GM19239 (cell line): ENCODE results near the gene EMX2.

Source experiments
- DNase-seq: peaks from one replicate; pipeline ENCODE4 v3.0.0; 2011; ENCODE audit warnings: low spot score; ENCODE audit not compliant: insufficient read length
- FAIRE-seq: peaks from 2 replicates; lab custom pipeline; 2011; peaks lifted over from hg19 to GRCh38; lab: Jason Lieb, UNC

EMX2 gene

DNA sequence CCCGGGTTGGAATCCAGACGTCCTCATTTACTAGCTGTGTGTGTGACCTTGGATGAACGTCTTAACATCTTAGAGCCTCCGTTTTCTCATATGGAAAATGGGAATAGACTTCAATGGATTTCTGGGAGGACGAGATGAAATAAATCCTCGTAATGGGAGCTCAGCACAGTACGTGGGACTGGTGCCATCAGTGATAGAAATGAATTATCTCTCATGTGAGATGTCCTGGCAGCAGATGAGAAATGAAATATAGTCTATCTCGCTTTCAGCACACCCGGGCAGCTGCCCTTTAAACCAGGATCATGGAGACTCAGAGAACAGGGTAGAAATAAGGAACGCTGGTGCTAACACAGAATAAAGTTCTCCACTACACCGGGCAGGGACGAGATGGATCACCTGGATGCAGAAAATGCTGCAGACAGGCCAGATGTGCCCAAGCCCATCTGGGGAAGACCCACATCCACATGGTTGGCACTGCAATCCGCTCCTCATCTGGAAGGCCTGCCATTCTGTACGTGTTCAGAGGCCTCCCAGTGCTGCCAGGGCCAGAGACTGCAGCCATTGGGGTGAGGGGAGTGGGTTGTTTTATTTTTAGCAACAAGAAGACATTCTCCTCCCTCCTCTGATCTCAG, 11.1 kb upstream of the EMX2 start:
- DNase-seq (no peak), FAIRE-seq (no peak)

DNA sequence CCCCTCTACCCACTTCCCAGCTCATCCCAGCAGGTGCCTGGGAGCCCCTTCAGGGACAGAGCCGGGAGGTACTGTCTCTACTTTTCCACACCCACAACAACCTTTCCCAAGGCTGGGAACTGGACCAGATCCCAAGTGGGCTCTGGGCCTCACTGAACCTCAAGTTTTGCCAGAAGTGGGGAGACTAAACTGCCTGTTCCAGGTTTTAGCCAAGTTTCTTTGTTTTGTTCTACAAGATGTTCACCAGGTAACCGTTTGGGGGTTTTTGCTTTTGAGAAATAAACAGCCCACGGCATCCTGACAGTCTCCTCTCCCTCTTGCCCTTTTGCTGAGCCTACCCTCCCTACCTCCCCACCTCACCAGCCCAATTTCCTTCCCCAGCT, 10.6 kb upstream of the EMX2 start:
- DNase-seq = no peak
- FAIRE-seq = no peak

DNA sequence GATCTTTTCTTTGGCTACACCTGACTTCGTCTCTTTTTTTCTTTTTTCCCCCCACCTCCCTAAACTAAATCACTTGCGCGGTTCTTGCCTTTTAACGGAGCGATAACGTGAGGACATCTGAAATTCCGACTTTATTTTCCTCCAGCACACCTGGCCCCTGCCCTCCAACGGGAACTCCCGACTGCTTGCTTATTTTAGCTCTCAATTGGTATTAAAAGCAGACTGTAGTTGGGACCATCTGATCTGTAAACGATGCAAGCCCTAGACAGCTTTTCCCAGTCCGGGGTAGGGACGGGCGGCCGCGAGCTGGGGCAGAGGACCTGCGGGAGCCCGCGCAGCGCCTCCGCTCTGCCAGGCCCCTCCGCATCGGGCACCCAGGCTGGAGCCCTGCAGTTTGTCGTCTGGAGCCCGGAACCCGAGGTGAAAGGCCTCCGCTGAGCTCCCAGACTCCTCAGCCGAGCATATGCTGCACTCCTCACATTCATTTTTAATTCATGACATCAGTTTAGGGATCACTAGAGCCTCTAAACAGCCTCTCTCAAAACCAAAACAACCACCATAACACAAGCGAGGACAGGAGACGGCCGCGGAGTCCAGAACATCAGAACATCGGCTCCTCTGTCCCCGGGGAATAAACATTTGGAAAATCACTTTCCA, 10.0 kb upstream of the EMX2 start:
- no peak for DNase-seq
- no peak for FAIRE-seq

DNA sequence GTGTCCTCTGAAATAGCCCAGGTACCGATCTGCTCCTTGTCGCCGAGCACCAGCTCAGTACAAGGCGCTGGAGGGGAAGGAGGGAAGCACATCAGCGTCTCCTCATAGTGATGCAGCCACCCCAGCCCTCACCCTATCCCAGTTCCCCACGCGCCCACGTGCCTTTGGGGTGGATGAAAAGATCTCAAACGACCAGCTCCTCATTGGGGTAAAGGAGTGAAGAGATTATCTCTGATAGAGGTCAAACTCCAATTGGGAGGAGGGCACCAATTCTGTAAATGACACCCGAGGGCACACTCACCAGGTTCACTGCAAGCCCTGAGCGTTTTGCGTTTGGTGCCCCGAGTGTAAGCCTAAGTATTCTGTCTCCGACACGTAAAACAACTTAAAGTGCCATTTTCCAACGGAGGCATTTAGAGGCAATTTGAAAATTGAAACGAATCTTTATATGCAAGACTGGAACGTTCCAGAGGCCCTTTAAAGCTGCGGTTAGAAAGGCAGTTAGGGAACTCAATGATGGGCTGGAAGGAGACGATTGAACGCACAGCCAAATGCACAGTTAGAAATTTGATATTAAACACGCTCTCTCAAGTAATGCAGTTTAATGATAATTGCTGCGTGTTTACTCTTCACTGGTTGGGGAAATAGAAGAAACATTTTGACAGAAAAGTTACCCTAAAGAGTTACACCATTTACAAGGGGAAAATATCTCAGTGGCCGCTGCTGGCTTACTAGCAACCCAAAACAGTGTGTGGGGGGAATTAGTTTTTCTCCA, 8.9 kb upstream of the EMX2 start:
- DNase-seq (no peak), FAIRE-seq (no peak)

DNA sequence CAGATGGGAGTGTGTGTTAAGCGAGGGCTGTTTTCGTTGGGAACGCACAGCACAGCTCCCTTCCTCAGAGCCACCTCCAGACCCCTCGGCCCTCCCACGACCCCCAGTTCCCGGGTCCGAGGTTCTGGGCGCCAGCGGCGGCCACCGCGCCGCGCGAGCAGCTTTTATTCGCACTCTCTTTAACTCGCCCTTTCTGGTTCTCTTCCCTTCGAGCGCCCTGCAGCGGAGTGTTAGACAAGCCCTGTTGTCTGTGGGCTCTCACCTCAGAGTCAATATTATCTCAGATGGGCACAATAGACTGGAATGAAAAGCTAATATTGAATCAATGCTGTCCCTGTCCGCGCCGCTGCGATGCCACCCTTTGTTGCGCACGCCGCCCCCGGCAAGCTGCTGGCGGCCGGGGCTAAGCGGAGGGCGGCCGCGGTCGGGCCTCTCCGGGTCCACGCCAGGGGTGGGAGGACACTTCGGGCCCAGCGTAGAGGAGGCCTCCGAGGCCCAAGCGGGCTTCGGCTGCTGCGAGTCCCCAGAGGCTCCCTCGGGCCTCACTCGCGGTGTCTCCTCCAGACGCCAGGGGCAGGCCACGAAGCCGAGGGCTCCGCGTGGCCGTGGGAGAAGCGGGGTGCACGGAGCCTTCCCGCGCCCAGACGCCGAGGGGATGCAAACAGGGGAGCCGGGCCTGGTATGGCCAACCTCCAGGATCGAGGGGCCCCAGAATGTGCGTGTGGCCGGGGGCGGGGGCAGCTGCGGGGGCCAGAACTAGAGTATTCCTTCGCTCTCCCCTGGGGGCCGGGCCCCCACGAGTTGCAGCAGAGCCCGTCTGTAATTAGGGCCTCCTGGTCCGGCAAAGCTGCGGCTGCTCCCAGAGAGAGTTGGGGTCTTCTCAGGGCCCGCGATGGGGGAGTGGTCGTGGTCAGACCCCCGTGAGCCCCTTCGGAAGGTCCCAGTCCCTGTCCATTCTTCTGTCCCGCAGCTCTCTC, 7.9 kb upstream of the EMX2 start:
- FAIRE-seq = no peak

DNA sequence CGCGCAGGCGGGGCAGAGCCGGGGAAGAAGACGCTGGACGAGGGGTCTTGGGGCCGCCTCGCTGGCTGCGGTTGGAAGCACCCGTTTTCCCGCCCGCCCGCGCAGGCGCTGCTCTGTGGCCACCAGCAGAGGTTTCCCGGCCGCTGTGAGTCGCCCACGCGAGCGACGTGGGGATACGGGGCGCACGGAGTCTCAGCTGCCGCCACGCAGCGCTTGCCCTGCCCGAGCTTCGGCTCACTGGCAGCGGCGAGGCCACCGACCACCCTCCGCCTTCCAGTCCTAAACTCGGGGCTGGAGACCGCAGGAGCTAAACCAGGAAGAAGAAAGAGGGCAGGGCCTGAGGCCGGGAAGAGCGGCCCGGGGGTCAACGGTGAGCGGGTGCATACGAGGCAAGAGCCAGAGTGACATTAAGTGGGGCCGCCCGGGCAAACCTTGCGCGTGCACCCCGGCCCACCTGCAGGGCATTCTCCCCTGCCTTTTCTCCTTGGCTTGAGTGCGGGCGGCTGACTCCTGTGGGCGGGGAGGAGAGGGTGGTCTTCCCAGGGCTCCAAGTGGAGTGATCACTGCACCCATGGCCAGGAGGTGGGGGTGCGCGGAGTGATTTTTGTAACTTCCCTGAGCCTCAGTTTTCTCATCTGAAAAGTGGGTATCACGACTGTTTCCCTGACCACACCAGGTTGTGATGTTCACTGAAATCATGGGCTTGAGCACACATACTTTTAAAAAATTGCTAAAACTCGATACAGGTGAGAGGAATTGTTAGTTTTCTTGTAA, 7.1 kb upstream of the EMX2 start:
- no peak for FAIRE-seq
- DNase-seq = no peak

More for the DNA sequence above, 7.9 kb upstream of the EMX2 start:
- no peak for DNase-seq

DNA sequence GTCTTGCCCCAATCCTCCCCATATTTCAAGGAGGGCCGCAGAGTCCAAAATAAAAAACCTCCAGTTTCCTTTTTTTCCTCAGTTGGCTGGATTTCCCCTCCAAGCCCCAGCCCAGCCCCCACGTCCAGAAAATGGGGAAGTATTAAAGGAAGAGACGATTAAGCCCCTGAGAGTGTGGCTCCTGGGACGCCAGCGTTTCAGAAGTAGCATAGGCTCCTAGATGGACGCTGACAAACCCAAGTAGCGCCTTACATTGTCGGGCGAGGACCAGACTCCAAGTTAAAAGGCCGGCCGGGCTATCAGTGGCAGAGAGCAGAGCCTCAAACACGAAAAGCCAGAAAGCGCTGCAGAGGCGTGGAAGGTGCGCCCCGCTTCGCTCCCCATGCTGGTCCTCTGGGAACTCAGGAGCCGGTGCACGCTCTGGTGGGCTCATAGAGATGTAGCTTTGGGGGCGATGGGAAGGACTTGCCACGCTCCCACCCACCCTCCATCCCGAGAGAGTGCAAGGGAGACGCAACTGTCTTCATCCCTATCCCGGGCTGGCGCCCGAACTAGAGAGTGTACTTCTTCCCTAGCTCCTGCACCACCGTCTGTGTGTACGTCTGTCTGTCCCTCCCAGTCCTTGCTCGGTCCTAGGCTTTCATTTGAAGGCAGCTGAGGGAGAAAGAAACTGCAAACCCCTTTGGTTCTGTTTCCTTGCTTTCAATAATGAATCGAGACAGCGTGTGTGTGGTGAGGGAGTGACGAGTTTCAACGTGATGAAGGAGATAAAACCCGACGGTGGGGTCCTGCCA, 6.3 kb upstream of the EMX2 start:
- DNase-seq (no peak), FAIRE-seq (no peak)

DNA sequence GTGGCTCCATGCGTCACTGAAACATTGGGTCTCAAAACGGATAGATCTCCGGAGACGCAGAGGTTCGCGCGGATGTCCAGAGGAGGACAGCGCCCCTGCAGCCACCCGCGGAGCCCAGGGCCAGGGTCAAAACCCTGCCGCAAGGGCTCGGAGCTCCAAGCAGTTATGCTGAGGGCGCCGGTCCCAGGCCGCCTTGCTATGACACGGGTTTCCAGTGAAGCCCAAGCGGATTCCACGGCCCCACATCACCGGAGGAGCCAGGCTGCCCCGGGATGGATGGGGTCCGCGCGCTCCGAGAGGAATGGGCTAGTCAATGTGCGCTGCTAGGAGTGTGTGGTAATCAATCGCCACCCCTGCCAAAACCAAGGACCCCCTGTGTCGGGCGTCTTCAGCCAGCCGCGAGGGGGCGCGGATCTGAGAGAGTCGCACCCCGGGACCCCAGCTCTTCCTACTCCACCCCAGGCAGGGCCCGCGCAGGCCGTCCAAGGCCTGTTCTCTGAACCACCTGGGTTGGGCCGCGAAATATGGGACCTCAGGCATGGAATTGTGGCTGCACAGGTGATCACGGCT, 5.6 kb upstream of the EMX2 start:
- no peak for FAIRE-seq
- DNase-seq = no peak

DNA sequence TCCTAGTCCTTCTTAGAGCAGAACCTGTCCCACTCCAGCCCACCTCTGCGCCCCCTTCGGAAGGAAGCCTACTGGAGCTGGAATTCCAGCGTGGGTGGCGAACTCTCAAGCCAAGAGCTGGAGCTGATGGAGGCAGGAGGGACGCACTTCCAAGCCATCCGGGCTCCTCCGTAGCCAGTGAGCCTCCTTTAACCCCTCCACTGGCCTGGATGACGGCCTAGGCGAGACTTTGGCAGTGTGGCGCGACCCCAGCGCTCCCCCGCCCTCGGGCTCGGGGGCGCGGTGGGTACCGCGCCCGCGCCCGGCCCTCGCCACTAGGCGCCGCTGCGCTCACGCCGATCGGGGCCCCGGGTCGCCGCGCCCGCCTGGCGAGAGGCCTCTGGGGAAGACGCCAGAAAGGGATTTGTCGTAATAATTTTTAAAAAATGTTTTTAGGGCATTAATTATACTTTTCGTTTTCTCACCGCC, 5.1 kb upstream of the EMX2 start:
- DNase-seq = peak; percentile 71
- FAIRE-seq = no peak

DNA sequence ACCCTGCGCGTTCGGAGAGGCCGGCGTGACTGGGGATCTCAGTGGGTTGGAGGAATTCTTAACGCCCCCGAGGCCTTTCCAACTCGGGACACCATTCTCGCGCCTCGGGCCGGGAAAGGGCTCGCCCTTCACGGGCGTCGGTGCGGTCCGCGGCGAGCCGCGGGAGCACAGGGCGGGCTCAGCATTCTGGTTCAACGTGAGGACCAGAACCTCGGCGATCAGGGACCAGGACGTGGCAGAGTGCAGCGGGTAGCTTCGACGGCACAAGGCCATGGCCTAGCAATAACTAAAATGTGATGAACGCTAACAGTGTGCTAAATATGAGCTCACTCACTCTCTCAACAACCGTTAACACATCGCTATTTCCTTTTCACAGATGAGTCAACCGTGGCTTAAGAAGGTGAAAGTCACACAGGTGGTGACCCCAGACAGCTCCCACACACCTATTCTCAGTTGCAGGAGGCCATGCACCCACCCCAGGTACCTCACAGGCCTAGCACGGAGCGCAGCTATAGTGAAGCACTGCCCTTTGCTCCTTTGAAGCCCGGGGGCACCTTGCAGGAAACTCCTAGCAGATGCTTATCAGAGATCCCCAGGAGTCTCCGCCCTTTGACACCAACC, 4.5 kb upstream of the EMX2 start:
- peak; percentile 45 for FAIRE-seq
- no peak for DNase-seq

DNA sequence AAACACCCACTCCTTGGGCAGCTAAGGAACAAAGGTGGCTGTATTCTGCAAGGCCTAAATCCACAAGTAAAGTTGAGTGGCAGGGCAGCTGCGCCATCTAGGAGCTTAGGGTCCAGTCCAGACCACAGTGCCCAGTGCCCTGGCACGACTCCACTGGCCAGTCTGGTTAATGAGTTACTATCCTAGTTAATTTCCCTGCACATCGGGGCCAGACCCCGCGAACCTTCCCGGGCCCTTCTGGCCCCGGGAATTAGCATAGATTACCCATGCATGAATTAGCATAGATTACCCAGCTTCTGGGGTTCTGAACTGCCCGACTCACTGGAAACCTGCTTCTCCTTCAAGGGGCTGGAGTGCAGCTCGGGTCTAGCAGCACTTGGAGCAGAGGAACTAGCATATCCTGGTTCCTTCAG, 3.2 kb upstream of the EMX2 start:
- FAIRE-seq (no peak), DNase-seq (no peak)

DNA sequence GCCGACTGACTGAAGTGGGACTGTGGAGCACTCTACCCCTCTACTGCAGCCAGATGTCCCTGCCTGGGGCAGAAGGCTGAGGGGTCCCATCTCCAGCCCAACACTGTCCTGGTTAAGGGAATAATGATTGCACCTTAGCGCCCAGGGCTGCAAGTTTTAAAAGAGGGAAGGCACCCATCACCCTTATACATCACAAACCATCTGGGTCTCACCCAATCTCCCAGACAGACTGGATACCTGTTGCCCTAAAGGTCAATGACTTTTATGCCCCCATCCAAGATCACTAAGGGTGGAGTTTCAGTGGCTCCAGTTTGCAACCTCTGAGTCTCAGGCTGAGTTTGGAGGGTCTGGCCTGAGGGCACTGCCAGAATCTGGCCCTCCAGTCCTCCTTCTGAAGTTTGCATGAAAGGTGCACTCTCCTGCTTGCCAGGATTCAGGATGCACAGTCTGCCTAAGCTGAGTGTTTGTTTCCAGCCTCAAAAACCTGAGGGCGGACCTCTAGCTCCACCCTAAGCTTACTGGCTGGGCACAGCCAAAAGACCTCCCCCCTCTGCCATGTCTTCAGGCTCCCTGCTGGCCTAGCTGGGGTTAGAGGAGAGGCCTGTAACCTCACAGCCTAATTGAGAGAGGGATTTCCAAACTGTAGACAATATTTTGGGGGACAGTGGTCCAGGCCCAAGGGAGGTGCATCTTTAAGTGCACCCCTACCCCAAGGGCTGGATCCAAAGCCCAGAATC, 2.5 kb upstream of the EMX2 start:
- FAIRE-seq (no peak), DNase-seq (no peak)

DNA sequence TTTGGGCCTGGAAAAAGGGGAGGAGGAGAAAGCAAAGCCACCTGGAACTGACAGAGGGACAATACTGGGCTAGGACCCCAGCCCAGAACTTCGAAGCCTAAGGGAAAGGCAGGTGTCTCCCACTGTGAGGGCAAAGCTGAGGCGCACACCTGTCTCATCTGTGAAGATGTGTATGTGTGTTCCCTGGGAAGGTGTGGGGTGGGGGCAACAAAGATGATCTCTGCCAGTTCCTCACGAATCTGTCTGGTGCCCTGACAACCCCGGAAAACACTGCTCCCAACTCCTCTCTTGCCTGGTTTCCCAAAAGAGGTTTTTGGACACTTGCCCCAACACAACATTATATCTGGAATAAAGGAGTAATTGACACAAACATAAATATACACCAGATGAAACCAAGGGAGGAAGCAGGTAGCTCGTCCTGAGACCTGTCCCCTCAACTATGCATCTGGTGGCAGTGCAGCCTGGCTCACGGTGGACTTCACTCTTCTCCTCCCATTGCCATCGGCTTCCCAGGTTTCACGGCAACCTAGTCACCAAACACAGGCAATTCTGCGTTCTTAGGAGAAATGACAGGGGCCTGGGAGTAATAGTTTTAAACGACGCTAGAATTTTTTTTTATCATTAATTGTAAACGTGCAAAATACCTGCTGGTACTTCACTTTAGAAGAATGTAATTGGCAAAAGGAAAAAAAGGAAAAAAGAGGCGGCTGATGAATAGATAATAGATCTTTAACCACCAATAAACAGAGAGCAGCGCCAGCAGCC, 1.7 kb upstream of the EMX2 start:
- no peak for FAIRE-seq
- no peak for DNase-seq

DNA sequence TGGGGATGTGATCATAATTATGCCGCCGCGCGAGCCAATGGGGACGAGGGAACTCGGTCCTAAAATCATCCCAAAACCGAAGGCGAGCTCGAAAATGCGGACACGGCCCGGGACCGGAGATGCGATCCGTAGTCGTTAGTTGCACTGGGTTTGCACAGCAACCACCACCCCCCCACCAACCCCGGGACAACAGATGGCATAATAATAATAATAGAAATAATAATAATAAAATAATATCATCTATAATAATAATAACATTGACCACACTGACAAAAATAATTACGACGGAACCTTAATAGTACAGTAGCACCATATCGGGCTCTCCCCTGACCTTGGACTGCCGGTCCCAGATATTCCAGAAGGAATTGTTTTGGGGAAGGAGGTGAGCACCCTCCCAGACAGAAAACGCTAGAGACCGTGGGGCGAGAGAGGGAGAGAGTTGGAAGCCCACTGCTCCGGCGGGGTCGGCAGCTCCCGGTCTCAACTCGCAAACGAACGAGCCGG, 1.1 kb upstream of the EMX2 start:
- FAIRE-seq (no peak), DNase-seq (no peak)

DNA sequence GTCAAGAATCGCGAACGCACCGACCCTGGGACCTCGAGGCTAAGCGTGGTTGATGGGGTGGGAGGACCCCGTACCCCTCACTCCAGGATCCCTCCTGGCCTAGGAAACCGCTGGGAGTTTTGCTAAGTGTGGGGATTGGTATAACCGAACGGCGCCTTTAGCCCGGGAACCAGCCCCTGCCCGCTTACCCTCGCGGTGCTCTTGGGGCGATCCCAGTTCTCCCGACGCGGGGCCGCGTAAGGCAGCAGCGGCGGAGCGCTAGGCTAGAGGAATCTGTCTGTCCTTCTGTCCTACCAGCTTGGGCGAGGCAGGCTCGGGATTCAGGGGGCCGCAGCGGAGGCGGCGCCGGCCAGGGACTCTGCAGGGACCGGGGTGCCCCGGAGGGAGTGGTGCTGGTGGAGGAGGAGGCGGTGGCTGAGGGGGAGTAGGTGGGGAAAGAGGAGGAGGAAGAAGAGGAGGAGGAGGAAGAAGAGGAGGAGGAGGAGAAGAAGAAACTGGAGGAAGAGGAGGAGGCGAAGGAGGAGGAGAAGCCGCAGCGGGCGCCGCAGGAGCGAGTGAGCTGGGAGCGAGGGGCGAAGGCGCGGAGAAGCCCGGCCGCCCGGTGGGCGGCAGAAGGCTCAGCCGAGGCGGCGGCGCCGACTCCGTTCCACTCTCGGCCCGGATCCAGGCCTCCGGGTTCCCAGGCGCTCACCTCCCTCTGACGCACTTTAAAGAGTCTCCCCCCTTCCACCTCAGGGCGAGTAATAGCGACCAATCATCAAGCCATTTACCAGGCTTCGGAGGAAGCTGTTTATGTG, 439 bp upstream of the EMX2 start:
- DNase-seq (no peak), FAIRE-seq (no peak)
